ENCODE results near the gene DNAJA2. TPM values are rescaled to one million over a fixed set of nuclear protein-coding genes. Genes with fewer than 3 reads are reported as not detected.
A peak's percentile ranks its signal among the peaks of the same experiment; 100 is the strongest.

The DNAJA2 gene
- total and polyA plus RNA-seq, 7 donors, result 33.6 to 68.7 (median 59.0) TPM

DNA sequence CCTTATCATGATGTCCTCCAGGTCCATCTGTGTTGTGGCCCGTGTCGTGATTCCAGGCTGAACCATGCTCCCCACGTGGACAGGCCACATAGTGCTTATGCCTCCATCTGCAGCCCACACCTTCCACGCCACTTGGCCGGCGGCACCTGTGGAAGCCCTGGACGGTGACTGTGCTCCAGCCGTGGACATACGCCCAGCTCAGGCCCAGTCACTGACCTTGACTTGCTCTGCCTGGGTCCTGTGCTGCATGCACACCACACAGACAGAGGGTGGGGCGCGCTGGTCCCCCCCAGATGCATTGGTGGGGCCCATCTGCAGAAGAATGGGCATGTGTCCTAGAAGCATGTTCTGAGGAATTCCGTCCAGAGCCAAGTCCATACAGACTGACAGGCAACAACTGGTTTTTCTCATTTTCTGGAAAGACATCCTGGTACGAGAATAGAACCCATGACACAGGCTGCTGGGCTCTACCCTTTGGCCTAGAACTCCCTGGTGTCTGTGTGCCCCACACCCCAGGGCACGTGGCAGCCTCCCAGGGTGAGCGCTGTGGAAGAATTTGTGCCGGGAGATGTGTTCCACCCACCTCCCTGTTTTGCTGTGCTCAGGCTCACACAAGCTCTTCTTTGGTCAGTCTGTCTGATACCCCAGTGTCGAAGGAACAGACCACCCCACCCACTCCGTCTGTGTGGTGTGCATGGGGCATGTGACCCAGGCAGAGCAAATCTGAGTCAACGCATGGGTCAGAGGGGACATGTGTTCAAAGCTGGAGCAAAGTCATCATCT, 49.8 kb downstream of the DNAJA2 start:
- WGBS, 2 donors, result 91 to 96% methylated on average over 19 of the region's 19 CpGs
- Histone ChIP-seq H3K27ac (no peak overlapping the region), H3K27me3 (no peaks in the 10 kb centered on the region), H3K36me3 (peaks cover 0 to 41% (median 0%) of the 10 kb centered on the region in 4 donors), H3K4me3 (no peak overlapping the region), H3K9me3 (no peaks in the 10 kb centered on the region), H3K4me1 (no peaks in the 10 kb centered on the region)
- intact Hi-C loops (cut with DNase I), result no loop called here
- DNase-seq, result no peak
- no peak for TF ChIP-seq EP300 (IDR thresholded peaks at IDR 0.05)
- TF ChIP-seq POLR2AphosphoS5 (IDR thresholded peaks at IDR 0.05), result peak in 1 of 4 donors; percentile 17

DNA sequence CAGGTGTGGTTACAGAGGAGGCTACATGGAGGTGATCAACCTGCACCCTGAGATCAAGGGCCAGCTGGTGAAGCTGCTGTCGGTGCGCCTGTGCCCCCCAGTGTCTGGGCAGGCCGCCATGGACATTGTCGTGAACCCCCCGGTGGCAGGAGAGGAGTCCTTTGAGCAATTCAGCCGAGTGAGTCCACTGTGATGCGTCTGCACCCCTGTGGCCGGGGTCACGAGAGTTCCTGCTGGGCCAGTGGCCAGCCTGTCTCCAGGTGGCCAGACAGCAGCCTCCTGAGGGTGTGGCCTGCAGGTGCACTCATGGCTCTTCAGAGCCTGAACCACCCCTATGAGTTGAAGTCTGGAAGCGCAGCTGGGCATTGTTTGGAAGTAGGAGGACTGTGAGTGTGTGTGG, 51.2 kb downstream of the DNAJA2 start:
- H3K27ac ChIP-seq, result no peak overlapping the region
- H3K9me3 ChIP-seq, result no peaks in the 10 kb centered on the region
- intact Hi-C loops (cut with DNase I), result no loop called here
- no peaks in the 10 kb centered on the region for H3K4me1 ChIP-seq
- peaks cover 0 to 37% (median 0%) of the 10 kb centered on the region in 4 donors for H3K36me3 ChIP-seq
- WGBS, 2 donors, result 57 to 84% methylated on average over 10 of the region's 10 CpGs
- no peak overlapping the region for H3K4me3 ChIP-seq
- no peak for TF ChIP-seq EP300 (IDR thresholded peaks at IDR 0.05)
- TF ChIP-seq POLR2AphosphoS5 (IDR thresholded peaks at IDR 0.05), result no peak
- no peak for DNase-seq
- no peaks in the 10 kb centered on the region for H3K27me3 ChIP-seq

DNA sequence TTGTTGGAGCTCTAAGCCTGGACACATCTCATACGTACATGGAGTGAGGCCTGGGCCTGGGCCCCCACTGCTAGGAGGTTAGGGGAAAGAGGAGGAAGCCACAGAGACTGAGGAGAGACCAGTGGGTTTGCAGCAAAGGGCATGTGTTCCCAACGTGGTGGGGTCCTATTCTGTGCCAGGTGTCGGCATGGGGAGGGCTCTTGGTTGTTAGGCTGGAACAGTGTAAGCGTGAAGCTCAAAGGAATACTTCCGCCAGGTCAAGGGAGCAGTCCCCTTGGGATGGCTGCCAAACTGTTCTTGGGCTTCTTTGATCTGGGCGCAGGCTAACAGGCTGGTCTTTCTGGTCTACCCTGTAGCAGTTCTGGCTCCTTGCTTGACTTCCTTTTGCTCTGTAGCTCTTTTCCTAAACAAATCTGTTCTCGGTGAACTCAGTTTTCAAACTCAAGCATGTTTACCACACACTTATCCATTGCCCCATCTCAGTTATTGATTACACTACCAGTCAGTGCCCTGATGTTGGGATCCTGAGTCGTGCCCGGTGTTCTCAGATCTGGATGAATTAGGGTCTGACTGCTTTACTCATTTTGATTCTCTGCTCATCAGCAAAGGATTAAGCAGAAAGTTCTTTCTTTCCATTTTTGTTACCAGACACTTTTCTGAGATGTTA, 52.9 kb downstream of the DNAJA2 start:
- H3K27ac ChIP-seq, result no peak overlapping the region

DNA sequence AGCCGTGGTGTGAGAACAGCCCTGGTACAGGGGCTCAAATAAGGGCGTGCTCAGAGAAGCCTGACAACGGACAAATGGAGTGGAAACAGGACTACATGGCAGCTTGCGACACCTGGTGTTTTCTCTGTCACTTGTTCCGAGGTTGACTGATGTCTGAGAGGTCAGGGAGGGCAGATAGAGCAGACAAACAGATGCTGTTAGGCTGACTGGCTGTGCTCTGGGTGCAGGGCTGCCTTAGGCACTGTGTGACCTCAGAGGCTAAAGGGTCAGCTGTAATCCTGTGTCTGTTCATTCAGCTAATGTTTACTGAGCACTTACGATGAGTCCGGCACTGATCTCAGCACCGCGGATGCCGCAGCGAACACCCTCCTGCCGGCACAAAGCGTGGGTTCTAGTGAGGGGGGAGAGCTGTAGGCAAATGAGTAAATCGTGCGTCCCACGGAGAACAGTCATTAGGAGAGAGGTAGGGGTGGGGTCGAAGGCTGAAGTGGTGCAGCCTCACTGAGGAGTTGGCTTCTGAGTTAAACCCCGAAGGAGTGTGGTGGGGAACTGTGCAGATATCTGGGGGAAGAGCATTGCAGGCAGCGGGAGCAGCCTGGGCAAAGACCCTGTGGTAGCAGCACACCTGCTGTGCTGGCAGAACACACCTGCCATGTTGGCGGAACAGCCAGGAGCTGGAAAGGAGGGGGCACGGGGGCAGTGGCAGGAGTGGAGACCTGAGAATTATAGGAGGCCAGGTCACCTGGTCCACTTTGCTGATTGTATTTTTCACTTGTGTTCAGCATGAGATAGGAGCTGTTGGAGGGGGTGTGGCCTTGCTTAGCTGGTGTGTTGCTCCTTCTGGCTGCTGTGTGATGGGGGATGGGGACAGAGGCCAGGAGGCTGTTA, 54.3 kb downstream of the DNAJA2 start:
- Histone ChIP-seq H3K36me3 (peaks cover 0 to 23% (median 0%) of the 10 kb centered on the region in 4 donors), H3K4me3 (no peak overlapping the region), H3K9me3 (no peaks in the 10 kb centered on the region), H3K27me3 (no peaks in the 10 kb centered on the region), H3K4me1 (no peaks in the 10 kb centered on the region), H3K27ac (no peak overlapping the region)
- no peak for DNase-seq
- intact Hi-C loops (cut with DNase I), result no loop called here
- no peak for TF ChIP-seq EP300 (IDR thresholded peaks at IDR 0.05)
- 49 to 56% methylated on average over 21 of the region's 21 CpGs for WGBS, 2 donors

More for the DNA sequence above, 52.9 kb downstream of the DNAJA2 start:
- Histone ChIP-seq H3K36me3 (peaks cover 0 to 27% (median 0%) of the 10 kb centered on the region in 4 donors), H3K4me1 (no peaks in the 10 kb centered on the region), H3K27me3 (no peaks in the 10 kb centered on the region), H3K9me3 (no peaks in the 10 kb centered on the region), H3K4me3 (no peak overlapping the region)
- WGBS, 2 donors, result 21 to 52% methylated on average over 9 of the region's 9 CpGs
- intact Hi-C loops (cut with DNase I), result no loop called here
- DNase-seq, result no peak
- TF ChIP-seq POLR2AphosphoS5 (IDR thresholded peaks at IDR 0.05) (no peak), EP300 (IDR thresholded peaks at IDR 0.05) (no peak), POLR2A (IDR thresholded peaks at IDR 0.05) (no peak)
- TF ChIP-seq, protein P1, sequence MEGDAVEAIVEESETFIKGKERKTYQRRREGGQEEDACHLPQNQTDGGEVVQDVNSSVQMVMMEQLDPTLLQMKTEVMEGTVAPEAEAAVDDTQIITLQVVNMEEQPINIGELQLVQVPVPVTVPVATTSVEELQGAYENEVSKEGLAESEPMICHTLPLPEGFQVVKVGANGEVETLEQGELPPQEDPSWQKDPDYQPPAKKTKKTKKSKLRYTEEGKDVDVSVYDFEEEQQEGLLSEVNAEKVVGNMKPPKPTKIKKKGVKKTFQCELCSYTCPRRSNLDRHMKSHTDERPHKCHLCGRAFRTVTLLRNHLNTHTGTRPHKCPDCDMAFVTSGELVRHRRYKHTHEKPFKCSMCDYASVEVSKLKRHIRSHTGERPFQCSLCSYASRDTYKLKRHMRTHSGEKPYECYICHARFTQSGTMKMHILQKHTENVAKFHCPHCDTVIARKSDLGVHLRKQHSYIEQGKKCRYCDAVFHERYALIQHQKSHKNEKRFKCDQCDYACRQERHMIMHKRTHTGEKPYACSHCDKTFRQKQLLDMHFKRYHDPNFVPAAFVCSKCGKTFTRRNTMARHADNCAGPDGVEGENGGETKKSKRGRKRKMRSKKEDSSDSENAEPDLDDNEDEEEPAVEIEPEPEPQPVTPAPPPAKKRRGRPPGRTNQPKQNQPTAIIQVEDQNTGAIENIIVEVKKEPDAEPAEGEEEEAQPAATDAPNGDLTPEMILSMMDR (IDR thresholded peaks at IDR 0.05), result no peak

DNA sequence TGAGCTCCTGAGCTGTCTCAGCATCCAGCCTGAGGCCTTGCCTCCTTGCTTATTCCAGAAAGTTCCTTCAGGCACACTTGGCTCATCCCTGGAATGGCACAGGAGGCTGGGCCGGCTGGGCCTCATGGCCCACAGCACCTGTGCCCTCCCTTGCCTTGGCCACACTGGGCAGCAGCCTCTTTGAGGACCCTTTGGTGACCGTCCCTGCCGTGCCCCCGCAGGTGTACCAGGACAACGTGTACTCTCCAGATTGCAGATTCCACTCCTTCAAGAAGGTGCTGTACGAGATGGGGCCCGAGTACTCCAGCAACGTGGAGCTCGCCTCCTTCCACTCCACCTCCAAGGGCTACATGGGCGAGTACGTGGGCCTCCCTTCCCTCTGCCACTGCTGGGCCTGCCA, 55.1 kb downstream of the DNAJA2 start:
- intact Hi-C loops (cut with DNase I), result no loop called here
- peaks cover 0 to 16% (median 0%) of the 10 kb centered on the region in 4 donors for H3K36me3 ChIP-seq
- DNase-seq, result no peak
- H3K9me3 ChIP-seq, result no peaks in the 10 kb centered on the region
- no peaks in the 10 kb centered on the region for H3K4me1 ChIP-seq
- no peak overlapping the region for H3K4me3 ChIP-seq
- 89 to 90% methylated on average over 11 of the region's 11 CpGs for WGBS, 2 donors
- no peaks in the 10 kb centered on the region for H3K27me3 ChIP-seq
- no peak for TF ChIP-seq EP300 (IDR thresholded peaks at IDR 0.05)
- TF ChIP-seq, protein P1 (IDR thresholded peaks at IDR 0.05), result no peak
- no peak for TF ChIP-seq POLR2AphosphoS5 (IDR thresholded peaks at IDR 0.05)
- TF ChIP-seq POLR2A (IDR thresholded peaks at IDR 0.05), result no peak
- H3K27ac ChIP-seq, result no peak overlapping the region

Measured in sigmoid colon (tissue), 7 donors.